Aorta (tissue), 5 donors: ENCODE results near the gene OVCH1. TPM values are rescaled to one million over a fixed set of nuclear protein-coding genes. Genes with fewer than 3 reads are reported as not detected.
"Not testable (repeated sequence)": the region's sequence is repeated elsewhere in the genome, so short reads cannot be mapped to it uniquely, and the experiment has no call there.

Experiments
- ATAC-seq: fragments of 200-7000 bp; cut with Tn5 transposase; one replicate; pipeline ENCODE4 v1.9.1; 2022; ENCODE audit warnings: moderate library complexity; ENCODE audit not compliant: low FRiP score
- DNase-seq, 2 donors: peaks; one replicate each; pipeline ENCODE4 v3.0.0-alpha.2; 2020
- H3K27ac ChIP-seq, 2 donors: one replicate each; pipeline ENCODE4 v1.5.1; 2013; ENCODE audit warnings: low read length in 2 of 2, mild to moderate bottlenecking in 2 of 2, moderate library complexity in 2 of 2, control low read depth in 1 of 2, inconsistent platforms in 1 of 2, low read depth in 1 of 2
- H3K27me3 ChIP-seq, 2 donors: one replicate each; pipeline ENCODE4 v1.6.1; 2013; ENCODE audit warnings: control low read depth in 1 of 2, low read length in 1 of 2, mild to moderate bottlenecking in 1 of 2, moderate library complexity in 1 of 2; ENCODE audit not compliant: insufficient read depth in 2 of 2, control insufficient read depth in 1 of 2
- H3K36me3 ChIP-seq, 2 donors: one replicate each; pipeline ENCODE4 v1.6.1; 2013; ENCODE audit warnings: control low read depth in 1 of 2, low read length in 1 of 2, mild to moderate bottlenecking in 1 of 2; ENCODE audit not compliant: insufficient read depth in 2 of 2, control insufficient read depth in 1 of 2
- H3K4me1 ChIP-seq, 2 donors: one replicate each; pipeline ENCODE4 v1.6.1; 2013; ENCODE audit warnings: low read length in 2 of 2, control low read depth in 1 of 2, mild to moderate bottlenecking in 1 of 2, moderate library complexity in 1 of 2; ENCODE audit not compliant: insufficient read depth in 2 of 2, control insufficient read depth in 1 of 2
- H3K4me3 ChIP-seq, 2 donors: one replicate each; pipeline ENCODE4 v1.5.1; 2013; ENCODE audit warnings: low read length in 2 of 2, control low read depth in 1 of 2, mild to moderate bottlenecking in 1 of 2
- H3K9me3 ChIP-seq: one replicate; pipeline ENCODE4 v1.6.1; 2013; ENCODE audit warnings: mild to moderate bottlenecking, low read length; ENCODE audit not compliant: control insufficient read depth
- WGBS, 2 donors: extraction: QIAGEN DNeasy Blood & Tissue Kit; methylation state at CpG; one replicate each; pipeline ENCODE4 v1.1.7; 2013; 5-methylcytosine and 5-hydroxymethylcytosine counted together
- intact Hi-C, 2 donors: fragments of 100-400 bp; cut with DNase I; formaldehyde crosslinking; loops; one replicate each; pipeline versions ENCODE4 v1.14.2 to v1.15.0; 2022
- polyA plus RNA-seq, 2 donors: library from polyadenylated mRNA; stranded (reverse); fragments of 200-250 nt; gene quantifications; one replicate each; pipeline ENCODE4 v1.2.3, GENCODE V29; 2013
- total RNA-seq, 2 donors: library from RNA; stranded (reverse); fragmentation: NEBNext Ultra II Directional; extraction: Animal tissue kit (Norgen Biotek cat#: 25700); gene quantifications; one replicate each; pipeline ENCODE4 v1.2.1, GENCODE V29; 2021
- donor health status: healthy with polysubstance abuse.
- donor health status: Bipolar disorder and iron deficiency.
- donor health status: DM: no; HTN: no; CAD: no.
- donor health status: DM: no; HTN: no; CAD: no.
- donor health status: DM: yes; HTN: yes; CAD: no.

The OVCH1 gene
- total and polyA plus RNA-seq, 4 donors: 0.31 to 1.5 (median 0.69) TPM

DNA sequence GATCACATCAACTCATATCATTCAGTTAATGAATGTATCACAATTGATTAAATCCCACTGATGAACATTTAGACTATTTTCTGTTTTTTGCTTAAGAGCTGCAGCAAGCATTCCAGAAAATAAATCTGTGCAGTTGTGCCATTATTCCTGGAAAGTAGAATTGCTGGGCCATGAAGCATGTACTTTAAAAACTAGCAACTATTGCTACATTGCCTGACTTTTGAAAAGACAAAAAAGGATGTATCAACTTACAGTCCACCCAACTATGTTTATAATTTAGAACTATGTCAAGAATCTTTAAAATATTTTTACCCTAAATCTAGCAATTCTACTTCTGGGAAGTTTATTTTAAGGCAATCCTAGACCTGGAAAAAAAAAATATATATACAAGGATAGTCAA is 83.1 kb downstream of the OVCH1 start:
- Histone ChIP-seq H3K9me3 (peaks cover 2% of the 10 kb centered on the region), H3K36me3 (no peaks in the 10 kb centered on the region), H3K27ac (no peak overlapping the region), H3K4me3 (no peak overlapping the region), H3K27me3 (no peaks in the 10 kb centered on the region), H3K4me1 (no peaks in the 10 kb centered on the region)
- DNase-seq (no peak), ATAC-seq (no peak)
- intact Hi-C loops: no loop called here

- Histone ChIP-seq H3K4me1 (no peaks in the 10 kb centered on the region), H3K36me3 (no peaks in the 10 kb centered on the region), H3K27me3 (no peaks in the 10 kb centered on the region), H3K4me3 (no peak overlapping the region), H3K27ac (no peak overlapping the region), H3K9me3 (no peaks in the 10 kb centered on the region)
- no peak for ATAC-seq
- DNase-seq: no peak
- intact Hi-C loops: no loop called here
- 65 to 69% methylated on average over 4 of the region's 4 CpGs for WGBS, 2 donors
Observed at GRCh38 chr12:29405561-29405960, 91.9 kb downstream of the OVCH1 start.

DNA sequence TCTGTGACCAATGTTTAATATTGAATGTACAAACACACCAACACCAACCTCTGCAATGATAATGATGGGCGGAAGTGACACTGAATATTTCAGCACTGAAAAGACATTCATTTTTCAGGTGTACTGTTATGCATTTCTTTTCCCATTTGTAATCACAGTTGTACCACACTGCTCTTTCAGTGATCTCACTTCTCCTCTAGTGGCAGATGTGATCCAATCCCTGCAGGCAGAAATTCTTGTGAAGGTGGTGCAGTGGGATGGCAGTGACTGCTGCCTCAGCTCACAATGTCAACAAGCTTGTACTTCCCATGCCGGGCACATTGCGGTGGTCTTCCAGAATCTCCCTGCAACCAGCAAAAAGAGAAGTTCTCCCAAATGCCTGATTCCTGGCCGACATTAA is 93.5 kb downstream of the OVCH1 start:
- Histone ChIP-seq H3K27me3 (no peaks in the 10 kb centered on the region), H3K27ac (no peak overlapping the region), H3K36me3 (no peaks in the 10 kb centered on the region), H3K9me3 (no peaks in the 10 kb centered on the region), H3K4me3 (no peak overlapping the region), H3K4me1 (no peaks in the 10 kb centered on the region)
- WGBS, 2 donors: 36 to 40% methylated on average over 4 of the region's 4 CpGs
- DNase-seq: no peak
- ATAC-seq: no peak
- intact Hi-C loops: no loop called here

GRCh38 chr12:29402437-29402836 is 95.0 kb downstream of the OVCH1 start:
- no peaks in the 10 kb centered on the region for H3K9me3 ChIP-seq

DNA sequence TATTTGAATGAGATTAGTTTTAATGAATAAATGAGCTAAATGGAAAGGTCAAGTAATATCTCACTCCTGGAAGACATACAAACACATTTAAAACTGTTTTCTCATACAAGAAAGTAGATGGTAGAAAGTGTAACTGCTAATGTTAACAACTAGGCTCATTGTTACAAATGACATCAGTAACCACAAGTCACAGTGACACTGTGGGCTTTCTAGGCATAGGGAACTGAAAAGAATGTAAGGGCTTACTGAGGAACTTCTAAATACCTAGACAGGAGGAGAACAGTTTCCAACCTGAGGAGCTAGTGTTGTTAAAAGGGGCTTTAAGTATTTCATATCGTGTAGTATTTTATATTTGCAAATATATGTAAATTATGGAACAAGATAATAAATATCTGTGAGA is 99.0 kb downstream of the OVCH1 start:
- 78 to 95% methylated on average over 1 of the region's 1 CpG for WGBS, 2 donors
- no peak overlapping the region for H3K4me3 ChIP-seq
- H3K9me3 ChIP-seq: no peaks in the 10 kb centered on the region
- H3K36me3 ChIP-seq: no peaks in the 10 kb centered on the region
- no peak for DNase-seq
- ATAC-seq: no peak
- intact Hi-C loops: no loop called here
- no peaks in the 10 kb centered on the region for H3K4me1 ChIP-seq
- H3K27ac ChIP-seq: no peak overlapping the region
- H3K27me3 ChIP-seq: no peaks in the 10 kb centered on the region

More at GRCh38 chr12:29402437-29402836, 95.0 kb downstream of the OVCH1 start:
- intact Hi-C loops: no loop called here
- ATAC-seq: no peak
- DNase-seq: no peak
- Histone ChIP-seq H3K4me3 (no peak overlapping the region), H3K27ac (no peak overlapping the region), H3K27me3 (no peaks in the 10 kb centered on the region), H3K36me3 (no peaks in the 10 kb centered on the region), H3K4me1 (no peaks in the 10 kb centered on the region)

GRCh38 chr12:29396774-29397173 is 100.7 kb downstream of the OVCH1 start:
- Histone ChIP-seq H3K9me3 (no peaks in the 10 kb centered on the region), H3K27ac (no peak overlapping the region), H3K4me1 (no peaks in the 10 kb centered on the region), H3K27me3 (no peaks in the 10 kb centered on the region), H3K36me3 (no peaks in the 10 kb centered on the region), H3K4me3 (no peak overlapping the region)
- intact Hi-C loops: no loop called here
- ATAC-seq: no peak
- DNase-seq: no peak
- WGBS, 2 donors: 73 to 74% methylated on average over 3 of the region's 3 CpGs

DNA sequence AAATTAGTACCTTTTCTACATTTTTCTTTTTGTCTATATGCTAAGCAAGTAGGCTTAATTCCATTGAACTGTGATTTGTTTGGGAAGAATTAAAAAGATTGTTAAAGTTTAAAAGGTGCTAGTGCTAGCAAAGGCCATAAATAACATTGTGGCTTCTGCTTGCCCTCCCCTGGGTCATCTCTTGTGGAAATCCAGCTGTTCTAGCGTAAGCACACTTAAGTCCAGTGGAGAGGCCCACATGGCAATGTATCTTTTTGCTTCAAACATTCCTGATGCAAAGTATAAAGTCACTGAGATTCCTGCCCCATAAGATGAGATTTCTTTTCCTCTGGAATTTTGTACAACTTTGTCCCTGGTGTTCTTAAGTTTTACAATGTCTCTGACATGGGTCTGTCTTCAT is 102.1 kb downstream of the OVCH1 start:
- intact Hi-C loops: no loop called here
- no peaks in the 10 kb centered on the region for H3K36me3 ChIP-seq
- WGBS, 2 donors: 73 to 79% methylated on average over 1 of the region's 1 CpG
- DNase-seq (no peak), ATAC-seq (no peak)
- H3K4me1 ChIP-seq: no peaks in the 10 kb centered on the region
- no peaks in the 10 kb centered on the region for H3K27me3 ChIP-seq
- H3K4me3 ChIP-seq: no peak overlapping the region
- no peak overlapping the region for H3K27ac ChIP-seq
- H3K9me3 ChIP-seq: no peaks in the 10 kb centered on the region

- DNase-seq, H3K4me1 ChIP-seq, H3K36me3 ChIP-seq, H3K27ac ChIP-seq, ATAC-seq, H3K4me3 ChIP-seq, H3K27me3 ChIP-seq, intact Hi-C loops, H3K9me3 ChIP-seq: not testable (repeated sequence)
- WGBS, 2 donors: 74 to 77% methylated on average over 3 of the region's 3 CpGs
Observed at GRCh38 chr12:29390419-29390818, 107.1 kb downstream of the OVCH1 start.

GRCh38 chr12:29389295-29389919 is 108.1 kb downstream of the OVCH1 start:
- 93% methylated on average over 61 to 65 of the region's 65 CpGs for WGBS, 2 donors
- H3K27ac ChIP-seq: no peak overlapping the region
- no peak for DNase-seq
- ATAC-seq: no peak
- intact Hi-C loops: no loop called here
- no peaks in the 10 kb centered on the region for H3K36me3 ChIP-seq
- no peaks in the 10 kb centered on the region for H3K27me3 ChIP-seq
- H3K4me1 ChIP-seq: no peaks in the 10 kb centered on the region
- H3K9me3 ChIP-seq: no peaks in the 10 kb centered on the region
- H3K4me3 ChIP-seq: no peak overlapping the region
